NCI-H2107 treated with DMSO at 0.1 percent for 48 hours (cell line): ENCODE results near the gene ATP6V0D1.
"Not testable (repeated sequence)": the region's sequence is repeated elsewhere in the genome, so short reads cannot be mapped to it uniquely, and the experiment has no call there.

Experiments
- DNase-seq: peaks from one replicate; lab custom pipeline; 2025; ENCODE audit not compliant: unreplicated experiment; lab: John Stamatoyannopoulos, UW

ATP6V0D1 gene

DNA sequence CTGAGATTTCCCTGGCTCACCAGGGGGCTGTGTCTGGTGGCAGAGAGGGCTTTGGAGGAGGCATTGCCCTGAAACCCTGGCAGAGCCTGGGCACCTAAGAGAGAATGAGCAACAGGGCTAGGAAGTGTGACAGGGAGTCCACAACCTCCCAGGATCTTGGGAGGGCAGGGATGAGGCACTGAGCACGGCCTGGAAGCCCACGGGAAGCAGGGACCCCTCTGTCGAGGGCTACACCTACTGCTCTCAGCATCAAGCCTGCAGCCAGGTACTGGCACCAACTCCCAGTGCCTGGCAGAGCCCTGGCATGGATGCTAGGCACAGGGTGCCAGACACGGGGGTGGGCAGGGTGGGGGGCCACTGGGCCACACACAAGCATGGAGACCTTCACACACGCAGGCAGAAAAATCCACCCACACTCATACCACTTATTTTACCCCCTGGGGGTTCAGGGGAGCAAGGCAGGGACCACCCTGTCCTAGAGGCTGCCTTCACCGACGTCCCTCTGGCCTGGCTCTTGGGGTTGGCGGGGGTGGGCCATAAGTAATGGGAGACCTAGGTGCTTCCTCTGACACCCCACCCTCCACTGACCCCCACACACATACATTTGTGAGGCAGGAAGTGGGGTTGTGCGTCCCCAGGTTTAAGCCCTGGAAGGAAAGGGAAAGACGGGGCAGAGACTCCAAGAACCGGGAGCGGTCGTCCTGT is 51.0 kb downstream of the ATP6V0D1 start:
- DNase-seq = no peak

DNA sequence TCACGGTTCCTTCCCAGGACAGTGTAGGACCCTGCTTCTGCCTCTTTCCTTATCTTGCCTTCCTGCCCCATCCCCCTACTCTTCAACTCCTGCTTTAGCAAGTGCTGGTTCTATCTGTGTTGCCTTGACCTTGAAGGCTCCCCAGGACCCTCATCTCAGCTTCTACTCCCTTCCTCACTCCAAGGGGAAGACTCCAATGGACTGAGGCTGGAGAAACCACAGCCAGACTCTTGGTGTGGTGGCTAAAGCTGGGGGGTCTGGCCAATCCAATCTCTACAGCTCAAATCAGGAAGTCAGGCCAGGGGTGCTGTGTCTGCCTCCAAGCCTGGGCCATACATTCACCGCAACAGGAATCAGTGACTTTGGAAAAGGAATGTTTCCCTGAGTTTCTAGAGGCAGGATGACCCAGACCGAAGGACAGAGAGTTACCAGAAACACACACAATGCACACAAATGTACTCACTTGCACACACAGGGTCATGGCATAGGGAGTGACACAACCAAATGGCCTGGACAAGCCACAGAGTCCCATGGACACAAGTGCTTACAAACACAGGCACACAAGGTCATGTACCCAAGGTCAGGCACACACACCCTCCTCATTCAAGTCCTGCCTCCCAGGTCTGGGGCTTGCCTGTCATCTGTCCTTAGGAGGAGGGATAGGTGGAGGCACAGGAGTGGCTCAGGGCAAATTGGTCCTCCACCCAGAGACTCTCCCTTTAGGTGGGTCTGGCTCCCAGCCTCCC is 51.7 kb downstream of the ATP6V0D1 start:
- no peak for DNase-seq

DNA sequence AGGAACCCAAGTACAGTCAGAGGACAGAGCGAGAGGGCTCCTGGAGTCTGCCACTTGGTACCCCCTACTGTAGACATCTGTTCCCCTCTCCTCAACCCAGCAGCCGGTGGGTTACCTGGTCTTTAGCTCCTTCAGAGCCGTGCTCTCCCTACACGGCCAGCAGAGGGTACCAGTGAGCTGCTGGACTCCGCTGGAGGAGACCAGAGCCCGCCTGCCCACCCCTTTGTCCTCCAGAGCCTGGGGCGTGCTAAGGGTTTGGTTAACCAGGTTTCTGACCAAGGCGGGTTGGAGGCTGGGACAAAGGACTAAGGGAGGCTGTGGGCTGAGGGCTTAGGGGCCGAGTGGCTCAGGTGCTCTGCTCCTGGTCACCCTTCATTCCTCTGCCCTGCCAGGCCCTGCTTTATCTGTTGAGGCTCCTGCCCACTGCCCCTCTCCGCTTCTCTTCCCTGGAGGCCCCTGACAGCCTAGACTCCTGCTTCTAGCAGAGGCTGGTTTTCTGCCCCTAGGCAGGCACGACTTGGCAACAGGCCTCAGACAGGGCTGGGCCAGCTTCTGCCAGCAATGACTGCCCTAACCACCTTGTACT is 52.7 kb downstream of the ATP6V0D1 start:
- peak; percentile 34 for DNase-seq

DNA sequence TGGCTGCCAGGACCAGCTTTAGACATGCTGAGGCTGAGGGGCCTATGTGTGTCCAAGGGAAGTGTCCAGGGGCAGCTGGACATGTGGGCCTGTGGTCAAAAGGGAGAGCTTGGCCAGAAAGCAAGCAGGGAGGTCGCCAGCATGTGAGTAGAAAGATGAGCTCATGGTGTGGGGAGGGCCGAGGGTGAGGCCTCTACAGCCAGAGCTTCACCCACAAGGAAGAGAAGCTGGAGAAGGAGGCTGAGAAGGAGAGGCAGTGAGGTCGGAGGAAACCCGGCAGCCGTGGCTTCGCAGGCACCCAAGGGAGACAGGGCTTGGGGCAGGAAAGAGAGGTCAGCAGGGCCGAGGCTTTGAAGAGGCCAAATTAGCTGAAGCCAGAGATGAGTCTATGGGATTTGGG is 54.0 kb downstream of the ATP6V0D1 start:
- no peak for DNase-seq

- DNase-seq = no peak
Measured at GRCh38 chr16:67426022-67426421, 54.9 kb downstream of the ATP6V0D1 start.

DNA sequence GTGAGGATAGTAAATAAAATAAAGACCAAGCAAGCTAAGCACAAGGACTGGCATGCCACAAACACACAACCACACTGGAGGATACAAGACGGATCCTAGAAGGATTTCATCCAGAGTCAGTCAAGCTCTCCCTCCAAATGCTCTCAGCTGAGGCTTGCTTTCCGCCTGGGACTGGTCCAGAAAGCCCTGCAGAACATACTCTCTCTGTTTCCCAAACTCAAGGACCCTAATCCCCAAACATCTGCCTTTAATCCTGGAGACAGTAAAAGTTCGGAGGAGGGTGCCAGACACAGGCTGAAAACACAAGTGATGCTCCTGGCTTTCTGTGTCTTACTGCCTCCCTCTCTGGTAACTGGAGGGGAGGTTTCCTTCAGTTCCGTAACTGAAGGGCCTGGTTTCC is 55.4 kb downstream of the ATP6V0D1 start:
- DNase-seq = no peak

- no peak for DNase-seq
Measured at GRCh38 chr16:67425061-67425460, 55.9 kb downstream of the ATP6V0D1 start.

GRCh38 chr16:67424261-67424615 is 56.7 kb downstream of the ATP6V0D1 start:
- DNase-seq = no peak

- DNase-seq = no peak
Measured at GRCh38 chr16:67423611-67424260, 57.2 kb downstream of the ATP6V0D1 start.

DNA sequence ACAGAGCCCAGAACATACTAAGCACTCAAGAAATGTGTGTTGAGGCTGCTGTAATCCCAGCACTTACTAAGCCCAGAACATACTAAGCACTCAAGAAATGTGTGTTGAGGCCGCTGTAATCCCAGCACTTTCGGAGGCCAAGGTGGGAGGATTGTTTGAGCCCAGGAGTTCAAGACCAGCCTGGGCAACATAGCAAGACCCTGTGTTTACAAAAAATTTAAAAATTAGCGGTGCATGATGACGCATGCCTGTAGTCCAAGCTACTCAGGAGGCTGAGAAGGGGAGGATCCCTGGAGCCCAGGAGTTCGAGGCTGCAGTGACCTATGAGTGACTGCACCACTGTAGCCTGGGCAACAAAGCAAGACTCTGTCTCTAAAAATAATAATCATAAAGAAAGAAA is 57.9 kb downstream of the ATP6V0D1 start:
- no peak for DNase-seq

DNA sequence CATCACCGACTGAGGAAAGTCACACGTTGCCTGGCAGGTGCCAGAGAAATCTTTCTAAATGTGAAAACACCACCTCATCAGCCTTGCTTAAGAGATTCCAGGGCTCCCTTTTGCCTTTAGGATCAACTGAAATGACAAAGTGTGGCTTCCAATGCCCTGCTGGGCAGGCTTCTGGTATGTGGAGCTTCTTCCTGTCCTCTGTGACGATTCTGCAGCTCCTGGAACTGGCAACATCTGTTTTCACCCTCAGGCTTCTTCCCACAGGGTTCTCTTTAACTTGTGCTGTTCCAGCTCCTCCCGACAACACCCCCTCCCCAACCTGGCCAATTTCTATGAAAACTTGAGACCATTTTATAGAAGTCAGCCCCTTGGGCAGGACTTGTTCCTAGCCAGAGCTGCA is 59.9 kb downstream of the ATP6V0D1 start:
- DNase-seq = no peak

DNA sequence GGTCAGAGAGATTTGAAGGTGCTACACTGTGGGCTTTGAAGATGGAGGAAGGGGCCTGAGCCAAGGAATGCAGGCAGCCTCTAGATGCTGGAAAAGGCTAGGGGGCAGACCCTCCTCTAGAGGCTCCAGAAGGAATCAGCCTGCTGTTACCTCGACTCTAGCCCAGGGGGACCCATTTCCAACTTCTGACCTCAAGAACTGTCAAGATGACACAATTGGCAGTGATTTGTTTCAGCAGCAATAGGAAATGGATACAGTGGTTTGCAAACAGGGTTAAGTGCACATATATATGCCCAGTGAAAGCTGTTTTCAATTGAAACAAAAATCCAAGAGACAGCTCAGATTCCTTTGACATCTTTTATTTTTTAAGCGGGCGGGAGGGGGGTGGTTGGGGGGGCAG is 61.0 kb downstream of the ATP6V0D1 start:
- DNase-seq = no peak

GRCh38 chr16:67419502-67419901 is 61.5 kb downstream of the ATP6V0D1 start:
- DNase-seq = no peak

- no peak for DNase-seq
Measured at GRCh38 chr16:67417333-67418061, 63.5 kb downstream of the ATP6V0D1 start.

- no peak for DNase-seq
Measured at GRCh38 chr16:67415872-67416793, 64.8 kb downstream of the ATP6V0D1 start, which contains the start of gene ZDHHC1. ZDHHC1 (minus strand) TSS chr16:67416477; CDS start chr16:67407775, 8,702 bp downstream.

GRCh38 chr16:67415421-67415820 is 65.5 kb downstream of the ATP6V0D1 start:
- not testable (repeated sequence) for DNase-seq

GRCh38 chr16:67413978-67414911 is 66.7 kb downstream of the ATP6V0D1 start:
- no peak for DNase-seq

GRCh38 chr16:67412294-67412693 is 68.7 kb downstream of the ATP6V0D1 start:
- DNase-seq = no peak

- DNase-seq = no peak
Measured at GRCh38 chr16:67411339-67411738, 69.6 kb downstream of the ATP6V0D1 start.
